Astrocyte of the cerebellum (primary cell): ENCODE results near the gene ING4.

Experiments
- DNase-seq: peaks from one replicate; pipeline ENCODE4 v3.0.0-alpha.2; 2011; ENCODE audit warnings: low read depth
- H3K4me3 ChIP-seq: 2 replicates; pipeline ENCODE4 v1.5.1; 2011; ENCODE audit warnings: mild to moderate bottlenecking, low read depth, low read length, moderate library complexity
- CTCF ChIP-seq: IDR thresholded peaks from 2 replicates; pipeline ENCODE4 v1.5.1; 2012; ENCODE audit warnings: low read length, low read depth, moderate library complexity, mild to moderate bottlenecking; ENCODE audit errors: missing control alignments
- in situ Hi-C: cut with HindIII; loops from 2 replicates; pipeline ENCODE4 v1.10.0; 2017; ENCODE audit warnings: low sequenced_read_pairs

The ING4 gene

DNA sequence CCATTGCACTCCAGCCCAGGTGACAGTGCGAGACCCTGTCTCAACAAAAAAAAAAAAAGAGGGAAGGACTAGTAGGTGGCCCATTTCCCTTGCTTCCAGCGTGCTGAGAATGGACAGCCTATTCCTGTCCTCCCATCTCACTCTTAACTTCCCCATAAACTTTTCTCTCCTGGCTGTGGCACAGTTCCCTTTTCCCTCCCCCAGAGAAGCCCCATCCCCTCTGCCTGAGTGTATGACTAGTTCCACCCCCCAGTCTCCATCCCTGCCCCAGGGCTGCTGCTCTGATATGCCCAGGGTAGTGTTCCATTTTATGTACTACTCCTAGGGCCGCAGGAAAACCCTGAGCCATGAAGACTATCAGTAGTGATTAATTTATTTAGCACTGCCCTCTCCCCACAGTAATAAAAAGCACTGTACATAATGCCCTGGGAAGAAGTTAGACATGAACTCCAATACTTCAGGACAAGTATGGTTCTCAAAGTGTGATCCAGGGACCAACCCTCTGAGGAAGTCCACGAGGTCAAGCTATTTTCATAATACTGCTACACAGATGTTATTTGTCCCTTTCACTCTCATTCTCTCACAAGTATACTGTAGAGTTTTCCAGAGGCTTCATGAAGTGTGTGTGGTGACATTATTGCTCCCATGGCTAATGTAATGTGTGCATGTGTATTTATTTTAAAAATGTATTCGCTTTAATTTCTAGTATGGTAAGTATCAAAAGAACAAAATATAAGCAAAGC lies 44.3 kb downstream of the ING4 start:
- DNase-seq = no peak
- no peak for TF ChIP-seq CTCF
- in situ Hi-C loops = no loop called here
- H3K4me3 ChIP-seq = no peak overlapping the region

GRCh38 chr12:6615802-6616201 lies 47.1 kb downstream of the ING4 start:
- no peak for TF ChIP-seq CTCF
- in situ Hi-C loops = no loop called here
- DNase-seq = no peak
- H3K4me3 ChIP-seq = no peak overlapping the region

DNA sequence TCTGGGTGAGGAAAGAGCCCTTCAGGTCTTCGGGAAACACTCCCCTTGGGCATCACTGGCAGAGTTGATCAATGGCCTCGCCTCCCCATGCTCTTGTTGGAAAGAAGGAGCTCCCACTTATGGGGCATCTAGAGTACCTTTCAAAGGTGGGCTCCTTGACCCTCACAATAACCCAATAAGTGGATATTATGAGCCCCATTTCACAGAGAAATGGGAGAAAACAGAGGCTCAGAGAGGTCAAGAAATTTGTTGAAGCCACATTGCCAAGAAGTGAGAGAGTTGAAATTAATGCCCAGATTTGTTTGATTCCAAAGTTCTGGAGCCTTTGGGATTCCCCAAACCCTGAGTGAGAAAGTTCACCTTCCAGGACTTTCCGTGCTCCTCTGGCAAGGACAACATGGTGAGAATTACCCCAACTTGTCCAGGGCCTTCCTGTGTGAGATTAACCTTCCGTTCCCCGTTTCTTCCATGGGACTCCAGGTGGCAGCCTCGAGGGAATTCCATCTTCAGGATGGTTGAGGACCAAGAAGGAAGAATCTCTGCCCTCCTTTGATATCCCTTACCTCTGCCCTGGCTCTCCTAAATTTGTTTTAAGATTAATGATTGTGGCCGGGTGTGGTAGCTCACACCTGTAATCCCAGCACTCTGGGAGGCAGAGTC lies 48.3 kb downstream of the ING4 start:
- TF ChIP-seq CTCF = peak; percentile 24
- no peak for DNase-seq
- H3K4me3 ChIP-seq = no peak overlapping the region
- in situ Hi-C loops = no loop called here

DNA sequence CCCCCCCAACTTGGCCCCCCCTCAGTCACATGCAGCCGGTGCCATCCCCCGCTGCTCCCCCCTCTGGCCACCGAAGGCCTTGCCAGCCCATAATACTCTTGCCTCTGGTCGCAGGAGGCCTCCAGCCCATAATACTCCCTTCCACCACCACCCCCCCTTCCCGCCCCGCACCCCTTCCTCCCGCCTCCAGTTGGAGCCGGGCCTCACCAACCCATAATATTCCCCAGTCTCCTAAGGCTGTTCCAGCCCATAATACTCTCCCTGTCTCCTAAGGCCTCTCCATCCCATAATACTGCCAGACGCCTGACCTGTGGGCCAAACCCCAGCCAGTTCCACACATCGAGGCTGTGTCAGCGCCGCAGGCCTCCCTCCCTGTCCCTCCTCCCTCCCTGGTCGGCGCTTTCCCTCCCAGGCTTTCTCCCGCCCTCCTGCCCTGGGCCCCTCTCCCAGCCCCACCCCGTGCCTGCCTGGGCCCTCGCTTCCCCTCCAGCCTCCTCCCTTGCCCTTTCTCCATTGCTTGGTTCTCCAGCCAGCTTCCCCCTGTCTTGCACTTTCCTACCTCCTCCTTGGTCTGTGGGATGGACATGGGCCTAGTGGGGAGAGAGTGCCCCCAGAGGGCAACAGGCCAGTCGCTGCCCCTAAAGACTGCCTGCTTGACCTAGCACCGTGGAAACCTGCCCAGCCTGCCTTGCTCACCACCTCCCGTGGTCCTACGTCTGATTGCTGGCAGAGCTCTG lies 49.0 kb downstream of the ING4 start:
- DNase-seq = peak; percentile 89
- in situ Hi-C loops = no loop called here
- no peak overlapping the region for H3K4me3 ChIP-seq
- peak; percentile 10 for TF ChIP-seq CTCF

DNA sequence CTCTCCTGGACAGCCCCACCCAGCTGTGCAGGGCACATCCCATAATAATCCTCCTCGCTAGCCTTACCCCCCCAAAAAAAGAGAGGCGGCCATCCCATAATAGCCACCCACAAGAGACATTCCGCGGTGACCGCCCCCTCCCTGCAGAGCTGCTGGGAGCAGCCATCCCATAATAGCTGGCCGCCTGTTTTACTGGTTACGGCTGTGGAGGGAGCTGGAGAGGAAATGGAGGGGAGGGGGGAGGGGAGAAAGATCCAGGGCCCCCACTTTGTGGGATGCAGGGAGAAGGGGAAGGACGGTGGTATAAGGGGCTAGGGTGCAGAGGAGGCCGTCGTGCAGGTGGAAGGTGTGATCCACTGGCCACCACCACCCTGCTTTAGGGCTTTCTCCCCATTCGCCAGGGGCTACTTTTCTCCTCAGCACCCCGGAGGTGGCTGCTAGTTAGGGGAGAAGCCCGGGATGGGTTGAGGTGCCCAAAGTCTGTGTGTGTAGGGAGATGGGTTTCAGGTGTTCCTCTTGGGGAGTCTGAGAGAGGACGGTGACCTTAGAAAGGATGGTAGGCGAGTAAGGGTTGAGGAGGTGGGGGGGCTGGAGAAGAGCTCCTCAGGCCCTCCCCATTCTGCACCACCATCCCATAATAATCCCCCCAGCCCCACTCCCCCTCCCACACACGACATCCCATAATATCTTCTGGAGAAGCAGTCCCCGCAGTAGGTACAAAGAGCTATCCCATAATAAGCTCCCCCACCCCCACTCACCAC lies 49.7 kb downstream of the ING4 start:
- DNase-seq = no peak
- in situ Hi-C loops = no loop called here
- H3K4me3 ChIP-seq = no peak overlapping the region
- TF ChIP-seq CTCF = no peak

DNA sequence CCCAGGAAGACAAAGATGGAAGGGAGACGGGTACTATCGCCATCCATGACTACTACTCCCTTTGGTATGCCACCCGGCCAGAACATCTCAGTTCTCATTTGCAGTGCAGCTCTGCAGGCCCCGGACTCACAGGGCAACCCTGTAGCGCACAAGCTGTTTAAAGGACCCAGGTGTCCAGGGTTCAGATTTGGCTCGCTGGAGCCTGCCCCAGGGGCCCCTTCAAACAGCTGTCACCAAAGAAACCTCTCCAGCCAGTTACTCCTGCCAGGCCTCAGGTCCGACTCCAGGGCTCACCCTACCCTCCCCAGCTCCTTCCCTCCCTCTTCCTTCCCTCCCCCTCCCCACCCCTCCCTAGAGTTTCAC lies 50.3 kb downstream of the ING4 start:
- in situ Hi-C loops = no loop called here
- DNase-seq = no peak
- no peak for TF ChIP-seq CTCF
- H3K4me3 ChIP-seq = no peak overlapping the region
